Measurements from ENCODE around the gene CLEC3B.
A peak's percentile ranks its signal among the peaks of the same experiment; 100 is the strongest.
"Not testable (repeated sequence)": the region's sequence is repeated elsewhere in the genome, so short reads cannot be mapped to it uniquely, and the experiment has no call there.

Gene CLEC3B

DNA sequence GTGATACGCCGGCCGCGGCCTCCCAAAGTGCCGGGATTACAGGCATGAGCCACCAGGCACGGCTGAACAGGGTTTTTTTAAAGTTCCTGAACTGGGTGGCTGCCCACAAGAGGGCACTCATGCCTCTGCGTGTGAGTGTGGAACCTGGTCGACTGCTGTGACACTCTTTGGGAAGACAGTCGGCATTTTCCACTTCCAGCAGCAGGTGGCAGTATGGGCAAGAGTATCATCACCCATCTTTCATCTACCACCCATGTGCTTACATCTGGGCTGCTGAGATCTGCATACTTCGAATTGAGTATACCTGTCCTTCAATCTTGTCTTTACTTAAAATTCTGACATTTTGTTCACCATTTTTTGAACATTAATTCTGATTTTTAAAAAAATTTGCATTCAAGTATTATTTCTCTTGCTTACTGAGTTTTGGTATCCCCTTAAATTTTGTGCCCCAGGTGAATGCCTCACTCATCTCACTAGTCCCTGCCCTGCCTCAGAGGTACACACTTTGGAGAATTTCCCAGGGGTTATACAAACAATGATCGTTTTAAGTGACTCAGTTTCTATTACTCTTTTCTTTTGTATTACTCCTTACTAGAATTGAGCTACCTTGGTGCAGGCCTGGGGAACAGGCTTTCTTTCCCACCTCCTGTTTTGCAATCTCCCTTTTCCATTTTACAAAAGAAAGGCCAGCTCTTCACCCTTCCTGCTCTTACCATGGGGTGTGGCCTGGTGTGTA is 11.8 kb downstream of the CLEC3B start:
- peak; percentile 93 for DNase-seq

DNA sequence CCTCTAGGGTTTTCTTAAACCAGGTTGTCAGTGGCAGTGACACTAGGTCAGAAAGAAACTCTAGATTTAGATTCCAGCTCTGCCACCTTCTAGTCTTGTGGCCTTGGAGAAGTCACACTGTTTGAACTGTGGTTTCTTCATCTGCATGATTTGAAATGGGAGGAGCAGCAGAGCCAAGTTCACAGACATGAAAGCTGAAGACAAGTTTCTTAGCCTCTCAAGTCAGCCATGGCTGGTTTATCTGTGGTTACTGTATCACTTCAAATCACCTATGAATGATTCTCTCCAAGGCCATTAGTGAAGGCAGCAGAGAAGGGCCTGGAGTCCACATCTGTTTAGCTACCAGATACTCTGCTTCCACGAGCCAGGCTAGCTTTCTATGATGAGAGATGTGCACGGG is 15.6 kb downstream of the CLEC3B start:
- DNase-seq: no peak

DNA sequence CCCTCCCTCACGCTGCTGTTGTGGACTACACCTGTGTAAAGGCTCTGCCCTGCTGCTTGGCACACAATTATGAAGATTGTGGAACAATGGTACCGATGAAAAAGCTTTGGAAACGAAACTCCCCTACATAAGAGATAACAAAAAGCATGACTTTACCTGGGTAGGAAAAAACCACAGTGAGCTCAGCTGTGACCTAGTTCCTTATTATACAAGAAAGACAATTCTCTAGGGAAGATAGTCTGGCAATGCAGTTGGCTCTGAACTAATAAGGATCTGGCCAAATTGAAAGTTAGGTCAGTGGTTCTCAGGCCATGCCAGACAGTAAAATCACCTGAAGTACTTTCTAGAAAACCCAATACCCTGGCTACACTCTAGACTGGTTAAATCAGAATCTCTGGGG is 16.1 kb downstream of the CLEC3B start:
- DNase-seq: no peak

DNA sequence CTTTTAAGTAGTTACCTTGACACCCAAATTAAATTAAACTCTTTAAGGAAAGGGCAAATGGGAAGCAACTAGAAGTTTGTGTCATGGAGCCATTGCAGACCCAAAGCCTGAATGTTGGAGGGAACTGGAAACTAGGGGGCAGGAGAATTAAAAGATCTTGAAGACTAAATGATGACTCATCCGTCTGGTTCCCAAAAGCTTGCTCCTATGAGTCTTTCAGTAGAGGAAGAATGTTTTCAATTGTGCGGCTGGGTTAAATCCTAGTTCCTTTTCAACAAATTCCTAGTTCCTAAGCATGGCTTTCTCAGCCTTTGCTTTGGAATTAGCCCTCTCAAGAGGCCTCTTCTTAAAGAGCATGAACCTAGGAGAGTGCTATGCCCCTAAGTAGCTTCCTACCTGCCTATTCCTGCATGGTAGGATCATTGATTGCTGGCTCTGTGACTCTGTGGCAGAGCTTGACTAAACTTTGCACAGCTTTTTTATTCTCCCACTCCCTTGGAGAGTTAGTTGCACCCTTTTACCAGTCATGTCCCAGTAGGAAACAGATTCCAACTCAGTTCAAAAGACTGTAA is 17.7 kb downstream of the CLEC3B start:
- DNase-seq: no peak

DNA sequence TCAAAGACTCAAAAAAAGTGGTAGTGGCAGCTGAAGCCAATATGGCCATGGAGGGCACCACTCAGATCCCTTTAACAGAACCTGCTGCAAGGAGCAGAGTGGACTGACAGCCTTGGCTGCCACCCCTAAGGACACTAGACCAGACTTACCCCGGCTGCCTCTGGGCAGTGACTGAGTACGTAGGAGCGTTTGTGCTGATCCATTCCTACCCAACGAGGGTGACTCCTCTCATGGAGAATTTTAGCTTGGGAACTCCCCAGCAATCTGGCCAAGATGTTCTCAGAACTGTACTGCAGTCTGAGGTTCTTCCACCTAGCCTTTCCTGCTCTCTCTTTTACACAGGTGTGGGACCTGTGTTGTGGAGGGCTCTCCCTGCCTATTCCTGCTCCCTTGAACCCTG is 22.1 kb downstream of the CLEC3B start:
- no peak for DNase-seq

DNA sequence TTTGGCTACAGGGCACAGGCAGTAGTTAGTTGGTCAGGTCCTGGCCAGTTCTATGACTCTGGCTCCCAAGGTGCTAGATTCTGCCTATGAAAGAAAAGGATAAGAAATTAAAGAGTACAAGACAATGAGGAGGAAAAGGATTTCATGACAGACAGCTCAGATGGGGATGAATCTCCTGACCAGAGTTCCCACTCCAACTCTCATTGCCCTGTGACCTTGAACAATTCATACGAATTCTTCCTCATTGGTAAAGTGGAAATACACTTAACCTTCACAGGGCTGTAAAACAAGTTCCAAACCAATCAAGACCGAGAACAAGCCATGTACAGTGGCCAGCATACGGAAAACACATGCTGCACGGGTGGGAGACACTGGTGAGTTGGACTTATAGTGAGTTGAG is 23.7 kb downstream of the CLEC3B start:
- no peak for DNase-seq

DNA sequence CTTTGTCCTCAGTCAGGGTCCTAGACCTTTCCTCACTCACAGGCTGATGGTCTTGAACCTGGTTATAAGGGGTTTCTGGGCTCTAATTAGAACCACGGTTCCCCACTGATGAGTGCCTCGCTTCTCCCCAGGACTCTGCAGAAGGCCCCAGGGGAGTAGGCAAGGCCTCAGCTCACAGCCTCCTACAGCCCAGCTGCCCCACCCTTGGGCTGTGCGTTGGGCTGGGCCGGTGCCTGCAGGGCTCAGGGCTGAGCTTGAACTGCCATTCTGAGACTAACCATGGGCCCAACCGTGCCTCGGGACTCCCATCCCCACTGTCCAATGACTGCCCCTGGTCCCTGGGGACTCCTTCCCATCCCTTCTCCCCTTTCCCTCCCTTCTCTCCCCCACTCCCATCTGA is 25.6 kb downstream of the CLEC3B start:
- no peak for DNase-seq

DNA sequence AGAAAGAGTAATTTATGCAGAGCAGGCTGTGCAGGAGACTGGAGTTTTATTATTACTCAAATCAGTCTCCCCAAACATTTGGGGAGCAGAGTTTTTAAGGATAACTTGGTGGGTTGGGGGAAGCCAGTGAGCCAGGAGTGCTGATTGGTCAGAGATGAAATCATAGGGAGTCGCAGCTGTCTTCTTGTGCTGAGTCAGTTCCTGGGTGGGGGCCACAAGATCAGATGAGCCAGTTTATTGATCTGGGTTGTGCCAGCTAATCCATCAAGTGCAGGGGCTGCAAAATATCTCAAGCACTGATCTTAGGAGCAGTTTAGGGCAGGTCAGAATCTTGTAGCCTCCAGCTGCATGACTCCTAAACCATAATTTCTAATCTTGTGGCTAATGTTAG is 27.7 kb downstream of the CLEC3B start:
- not testable (repeated sequence) for DNase-seq

DNA sequence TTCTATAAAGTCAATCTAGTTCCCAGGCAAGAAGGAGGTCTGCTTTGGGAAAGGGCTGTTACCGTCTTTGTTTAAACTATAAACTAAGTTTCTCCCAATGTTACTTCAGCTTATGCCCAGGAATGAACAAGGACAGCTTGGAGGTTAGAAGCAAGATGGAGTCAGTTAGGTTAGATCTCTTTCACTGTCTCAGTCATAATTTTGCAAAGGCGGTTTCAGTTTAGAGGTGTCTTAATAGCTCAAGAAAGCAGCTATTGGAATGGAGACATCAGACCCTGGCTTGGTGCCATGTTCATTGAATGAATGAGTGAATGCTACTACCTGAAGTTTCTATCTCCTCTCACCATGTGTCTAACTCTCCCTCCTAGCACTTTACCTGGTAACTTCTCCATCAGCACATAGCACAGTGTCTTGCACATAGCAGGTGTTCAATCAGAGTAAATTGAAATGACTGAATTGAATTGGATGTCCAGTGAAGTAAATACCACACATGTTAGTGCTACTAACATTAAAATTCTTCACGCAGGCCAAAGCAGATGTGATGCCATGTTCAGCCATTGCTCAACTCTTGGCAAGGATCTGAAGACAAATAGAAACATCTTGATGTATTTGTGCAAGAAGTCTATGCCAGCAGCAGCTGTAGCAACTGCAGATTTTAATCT is 28.2 kb downstream of the CLEC3B start:
- no peak for DNase-seq

DNA sequence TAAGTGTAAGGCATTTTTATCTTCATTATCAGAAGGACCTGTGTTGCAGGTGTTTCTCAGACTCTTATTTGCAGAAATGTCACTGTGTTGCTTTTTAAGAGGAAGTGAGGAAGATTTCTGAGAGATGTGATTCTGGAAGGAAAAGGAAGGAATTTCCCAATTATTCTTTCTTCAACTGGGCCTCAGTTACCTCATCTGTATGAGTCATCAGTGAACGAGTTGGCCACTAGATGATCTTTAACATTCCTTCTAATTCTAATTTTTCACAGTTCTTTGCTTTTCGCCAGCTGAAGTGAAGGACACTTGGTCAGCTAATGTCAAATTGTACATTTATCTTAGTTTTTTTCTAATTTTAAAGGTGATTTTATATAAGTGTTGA is 28.9 kb downstream of the CLEC3B start:
- no peak for DNase-seq

DNA sequence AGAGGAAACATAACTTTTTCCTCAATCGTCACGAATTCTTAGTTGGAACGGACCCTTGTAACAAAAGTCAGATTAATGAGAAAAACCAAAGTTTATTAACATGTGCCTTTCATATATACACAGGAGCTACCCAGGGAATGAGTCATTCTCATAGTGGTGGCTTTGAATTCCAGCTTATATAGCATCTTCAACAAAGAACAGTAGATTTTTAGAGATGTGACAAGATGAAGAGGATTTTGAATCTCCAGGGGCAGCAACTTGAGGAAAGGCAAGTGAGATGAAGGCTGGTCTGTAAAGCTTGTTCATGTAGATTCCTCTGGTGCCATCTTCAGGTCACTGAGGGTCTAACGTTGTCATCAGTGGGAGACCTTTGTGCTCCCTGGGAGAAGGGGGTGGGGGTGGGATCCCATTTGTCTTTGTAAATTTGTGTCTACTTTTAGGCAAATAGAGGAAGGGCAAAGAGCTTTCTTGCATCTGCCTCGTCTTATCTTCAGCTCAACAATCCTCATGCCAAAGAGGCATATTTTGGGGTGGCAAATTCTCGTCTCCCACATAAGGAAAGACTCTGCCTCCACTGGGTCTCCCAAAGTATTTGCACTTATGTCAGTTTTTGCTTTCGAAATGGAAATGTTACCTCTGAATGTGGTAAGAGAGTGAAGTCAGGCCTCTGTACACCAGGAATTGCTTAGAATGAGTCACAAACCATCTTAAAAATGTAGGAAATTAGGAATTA is 29.5 kb downstream of the CLEC3B start:
- no peak for DNase-seq

DNA sequence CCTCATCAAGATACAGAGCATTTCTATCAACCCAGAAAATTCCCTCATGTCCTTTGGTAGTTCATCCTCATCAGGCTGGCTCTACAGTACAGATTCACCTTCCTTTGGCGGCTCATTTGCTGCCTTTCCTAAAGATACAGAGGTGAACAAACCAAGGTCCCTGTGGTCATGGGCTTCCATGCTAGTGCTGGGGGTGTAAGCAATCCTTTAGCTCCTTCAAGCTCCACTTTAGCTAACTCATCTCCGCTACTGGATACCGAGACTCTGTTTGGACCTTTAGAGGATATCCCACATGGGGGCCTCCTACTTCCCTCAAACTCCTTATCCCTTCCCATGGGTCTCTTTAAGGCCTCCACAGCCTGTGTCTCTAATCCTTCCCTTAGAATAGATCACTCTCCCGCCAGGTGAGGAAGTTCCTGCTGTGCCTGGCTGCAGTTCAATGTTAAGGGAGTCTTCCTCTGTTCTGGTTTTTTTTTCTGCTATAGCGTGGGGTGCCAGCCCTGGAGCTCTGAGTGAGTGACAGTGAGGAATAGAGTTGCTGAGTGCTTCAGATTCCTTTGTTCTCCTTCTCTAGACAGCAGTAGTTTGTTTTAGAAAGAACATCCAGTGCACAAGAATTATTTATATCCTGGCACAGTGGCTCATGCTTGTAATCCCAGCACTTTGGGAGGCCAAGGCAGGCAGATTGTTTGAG is 30.7 kb downstream of the CLEC3B start:
- no peak for DNase-seq

DNA sequence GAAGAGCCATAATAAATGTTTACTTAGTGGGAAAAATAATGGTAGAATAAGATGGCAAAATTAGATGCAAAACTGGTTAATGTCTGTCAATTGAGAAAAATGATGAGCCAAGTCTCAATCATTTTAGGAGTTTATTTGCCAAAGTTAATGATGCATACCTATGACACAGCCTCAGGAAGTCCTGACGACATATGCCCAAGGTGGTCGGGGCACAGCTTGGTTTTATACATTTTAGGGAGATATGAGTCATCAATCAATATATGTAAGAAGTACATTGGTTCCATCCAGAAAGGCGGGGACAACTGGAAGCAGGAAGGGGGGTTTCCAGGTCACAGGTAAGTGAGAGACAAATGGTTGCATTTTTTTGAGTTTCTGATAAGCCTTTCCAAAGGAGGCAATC is 31.5 kb downstream of the CLEC3B start:
- no peak for DNase-seq

DNA sequence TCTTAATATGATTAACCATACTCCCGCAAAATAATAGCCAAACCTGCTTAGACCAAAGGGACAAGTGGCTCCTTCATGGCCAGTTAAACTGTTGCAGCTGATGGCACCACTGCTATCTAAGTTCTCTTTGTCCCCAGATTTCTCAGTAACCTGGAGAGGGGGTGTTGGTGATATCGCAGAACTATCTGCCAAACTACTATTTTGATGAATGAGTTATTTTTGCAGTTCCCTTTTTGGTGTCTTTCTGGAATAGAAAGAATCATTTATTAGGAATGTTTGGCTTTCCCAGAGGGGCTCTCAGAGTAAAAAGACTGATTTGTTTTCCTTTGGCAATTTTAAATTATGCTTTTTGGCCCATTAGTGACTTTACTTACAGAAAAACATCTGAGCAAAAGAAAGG is 33.0 kb downstream of the CLEC3B start:
- DNase-seq: no peak

DNA sequence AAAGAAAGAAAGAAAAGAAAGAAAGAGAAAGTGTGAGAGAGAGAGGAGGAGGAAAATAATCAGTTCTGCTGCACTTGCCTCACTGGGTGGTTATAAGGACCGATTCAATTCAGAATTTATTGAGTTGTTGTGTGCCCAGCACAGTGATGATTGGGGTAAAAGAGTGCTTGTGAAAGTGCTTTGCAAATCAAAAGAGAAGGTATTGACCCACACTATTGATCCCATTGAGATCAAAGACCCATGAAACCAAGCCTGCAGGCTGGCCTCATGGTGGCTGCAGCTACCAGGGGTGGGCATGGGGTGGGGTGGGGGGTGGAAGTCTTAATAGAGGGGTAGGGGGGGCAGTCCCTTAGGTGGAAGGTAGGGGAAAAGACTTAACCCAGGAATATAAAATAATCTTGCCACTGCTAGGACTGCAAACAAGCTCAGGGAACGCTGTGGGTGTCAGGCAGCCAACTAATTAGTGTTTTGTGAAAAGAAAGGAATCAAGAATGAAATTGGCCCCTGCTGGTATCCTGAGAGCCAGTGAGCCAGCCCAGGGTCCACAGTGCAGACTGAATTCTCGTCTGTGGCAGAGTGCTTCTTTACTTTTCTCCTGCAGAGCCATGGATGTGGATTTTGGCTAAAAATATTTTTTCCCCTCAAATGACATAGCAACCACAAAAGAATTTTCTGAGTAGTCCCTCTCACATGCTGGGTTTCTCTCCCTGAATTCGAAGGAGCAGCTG is 34.2 kb downstream of the CLEC3B start:
- DNase-seq: no peak

DNA sequence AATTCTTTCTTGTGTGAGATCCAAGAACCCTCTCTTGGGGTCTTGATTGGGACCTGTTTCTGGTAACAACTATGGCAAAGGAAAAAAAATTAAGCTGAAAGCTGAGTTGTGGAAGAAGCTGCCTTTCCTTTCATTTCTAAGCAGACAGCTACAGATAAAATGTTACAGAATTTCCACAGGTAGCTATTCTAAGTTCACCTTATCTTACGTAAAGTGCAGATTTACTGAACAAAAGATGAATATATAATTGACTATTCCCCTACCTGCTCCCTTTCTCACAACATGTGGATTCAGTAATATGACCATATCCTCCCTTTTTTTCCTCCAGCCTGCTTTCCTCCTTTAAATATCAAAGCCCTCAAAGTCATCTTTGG is 36.6 kb downstream of the CLEC3B start:
- DNase-seq: no peak

DNA sequence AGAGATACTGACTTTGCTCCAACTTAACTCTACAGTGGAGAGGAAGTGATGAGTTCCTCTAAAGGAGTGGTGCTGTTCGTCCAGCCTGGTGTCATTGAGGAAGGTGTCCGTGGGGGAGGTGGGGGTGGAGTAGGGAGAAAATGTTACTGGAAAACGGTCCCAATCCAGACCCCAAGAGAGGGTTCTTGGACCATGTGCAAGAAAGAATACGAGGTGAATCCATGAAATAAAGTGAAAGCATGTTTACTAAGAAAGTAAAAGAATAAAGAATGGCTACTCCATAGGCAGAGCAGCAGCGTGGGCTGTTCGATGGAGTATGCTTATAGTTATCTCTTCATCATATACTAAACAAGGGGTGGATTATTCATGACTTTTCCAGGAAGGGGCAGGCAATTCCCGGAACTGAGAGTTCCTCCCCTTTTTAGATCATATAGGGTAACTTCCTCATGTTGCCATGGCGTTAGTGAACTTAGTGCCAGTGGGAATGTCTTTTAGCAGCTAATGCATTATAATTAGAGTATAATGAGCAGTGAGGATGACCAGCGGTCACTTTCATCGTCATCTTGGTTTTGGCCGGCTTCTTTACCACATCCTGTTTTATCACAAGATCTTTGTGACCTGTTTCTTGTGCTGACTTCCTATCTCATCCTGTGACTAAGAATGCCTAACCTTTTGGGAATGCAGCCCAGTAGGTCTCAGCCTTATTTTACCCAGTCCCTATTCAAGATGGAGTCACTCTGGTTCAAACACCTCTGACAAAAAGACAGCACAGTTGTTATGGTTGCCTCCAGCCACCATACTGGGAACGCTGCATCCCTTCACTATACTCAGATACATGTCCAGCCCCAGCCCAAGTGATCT is 38.6 kb downstream of the CLEC3B start:
- DNase-seq: no peak

DNA sequence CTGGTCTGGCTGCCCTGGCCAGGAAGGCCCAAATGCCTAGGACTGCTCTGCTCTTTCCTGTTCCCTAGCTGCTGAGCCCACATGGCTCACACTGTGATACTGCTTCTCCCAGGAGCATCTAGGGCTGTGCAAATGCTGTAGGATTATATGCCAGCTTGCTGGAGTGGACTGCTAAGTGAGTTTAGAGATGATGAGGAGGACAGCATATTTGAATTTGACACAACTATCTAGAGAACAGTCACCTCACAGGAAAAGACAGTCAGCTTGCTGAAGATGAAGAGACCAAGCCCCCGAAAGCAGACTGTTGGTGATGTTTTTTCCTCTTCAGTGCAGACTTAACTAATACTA is 39.2 kb downstream of the CLEC3B start:
- DNase-seq: no peak

DNA sequence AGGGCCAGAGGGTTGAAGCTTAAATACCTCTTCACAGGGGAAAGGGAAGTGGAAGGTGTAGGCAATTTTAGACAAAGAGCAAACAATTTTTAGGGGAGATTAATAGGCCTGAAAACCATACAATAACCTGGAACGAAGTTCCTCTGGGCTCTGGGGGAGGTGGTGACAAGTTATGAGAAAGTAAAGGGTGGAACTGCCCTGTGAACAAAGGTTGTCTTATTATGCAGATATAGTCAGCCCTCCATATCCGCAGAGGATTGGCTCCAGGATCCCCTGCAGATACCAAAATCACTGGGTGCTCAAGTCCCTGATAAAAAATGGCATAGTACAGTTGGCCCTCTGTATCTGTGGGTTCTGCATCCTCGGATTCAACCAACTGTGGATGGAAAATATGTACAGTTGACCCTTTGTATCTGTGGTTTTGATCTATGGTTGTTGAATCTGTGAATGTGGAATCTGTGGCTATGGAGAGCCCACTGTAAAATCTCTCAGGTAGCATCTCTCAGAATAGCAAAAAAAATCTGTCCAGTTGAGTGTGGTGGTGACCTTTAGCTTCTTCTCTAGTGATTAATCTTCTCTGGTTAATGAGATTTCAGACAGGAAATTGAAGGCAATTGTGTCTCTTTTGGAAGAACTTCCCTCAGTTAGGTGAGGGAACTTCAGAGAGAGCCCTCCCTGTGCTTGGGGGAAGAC is 40.2 kb downstream of the CLEC3B start:
- DNase-seq: no peak

DNA sequence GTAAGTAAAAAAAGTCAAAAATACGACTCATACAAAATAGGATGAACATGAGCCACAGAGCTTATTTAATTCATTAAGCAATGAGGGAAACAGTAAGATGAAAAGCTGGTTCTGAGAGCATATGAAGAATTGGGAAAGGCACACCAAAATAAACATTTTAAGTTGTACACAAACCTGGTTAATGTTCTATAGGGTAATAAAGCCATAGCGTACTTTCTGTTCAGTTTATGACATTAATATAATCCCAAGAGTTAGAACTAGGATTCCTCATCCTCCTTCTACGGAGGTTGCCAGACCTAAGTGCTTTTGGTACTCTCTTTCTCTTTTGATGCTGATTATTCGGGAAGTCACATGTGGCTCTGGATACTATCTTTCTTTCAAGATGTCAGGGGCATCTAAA is 41.4 kb downstream of the CLEC3B start:
- DNase-seq: no peak

DNA sequence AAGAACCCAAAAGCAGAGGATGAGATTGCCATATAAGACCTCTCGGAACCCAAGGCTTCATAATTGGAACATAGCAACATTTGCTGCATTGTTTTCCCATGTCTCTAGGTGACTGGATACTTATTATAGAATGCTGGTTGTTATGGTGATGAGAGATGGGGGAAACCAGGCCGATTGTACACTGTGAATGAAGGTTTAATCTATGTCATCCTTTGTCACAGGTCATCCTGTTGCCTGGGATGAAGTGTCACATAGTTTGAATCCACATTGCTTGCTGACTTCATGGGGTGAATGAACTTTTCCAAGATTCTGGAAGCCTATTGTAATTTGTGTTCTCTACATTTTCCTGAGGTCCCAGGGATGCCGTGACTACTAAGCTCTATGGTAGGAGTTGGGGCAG is 41.8 kb downstream of the CLEC3B start:
- no peak for DNase-seq
